Esophagus muscularis mucosa (tissue), 4 donors: ENCODE data around the gene ATP1A2.

Source experiments
- EP300 ChIP-seq: sonication (generic); formaldehyde crosslinking; IDR thresholded peaks from one replicate; pipeline ENCODE4 v1.6.1; 2017; ENCODE audit warnings: antibody characterized with exemption
- POLR2AphosphoS5 ChIP-seq, 2 donors: sonication (generic); formaldehyde crosslinking; IDR thresholded peaks; one replicate each; pipeline ENCODE4 v1.6.1; 2017; ENCODE audit warnings: antibody characterized with exemption in 2 of 2
- TF ChIP-seq, protein P1 (sequence below), 3 experiments: fragments of 200-600 bp in 2 of 3; fragments of 450-650 bp in 1 of 3; sonication (generic) in 2 of 3; IDR thresholded peaks; one replicate each; pipeline ENCODE4 v1.5.1; 2017 to 2019; ENCODE audit warnings: antibody characterized with exemption in 3 of 3, mild to moderate bottlenecking in 2 of 3, moderate library complexity in 1 of 3

GRCh38 chr1:160086456-160086892 lies 29.1 kb upstream of the ATP1A2 start:
- TF ChIP-seq, protein P1, sequence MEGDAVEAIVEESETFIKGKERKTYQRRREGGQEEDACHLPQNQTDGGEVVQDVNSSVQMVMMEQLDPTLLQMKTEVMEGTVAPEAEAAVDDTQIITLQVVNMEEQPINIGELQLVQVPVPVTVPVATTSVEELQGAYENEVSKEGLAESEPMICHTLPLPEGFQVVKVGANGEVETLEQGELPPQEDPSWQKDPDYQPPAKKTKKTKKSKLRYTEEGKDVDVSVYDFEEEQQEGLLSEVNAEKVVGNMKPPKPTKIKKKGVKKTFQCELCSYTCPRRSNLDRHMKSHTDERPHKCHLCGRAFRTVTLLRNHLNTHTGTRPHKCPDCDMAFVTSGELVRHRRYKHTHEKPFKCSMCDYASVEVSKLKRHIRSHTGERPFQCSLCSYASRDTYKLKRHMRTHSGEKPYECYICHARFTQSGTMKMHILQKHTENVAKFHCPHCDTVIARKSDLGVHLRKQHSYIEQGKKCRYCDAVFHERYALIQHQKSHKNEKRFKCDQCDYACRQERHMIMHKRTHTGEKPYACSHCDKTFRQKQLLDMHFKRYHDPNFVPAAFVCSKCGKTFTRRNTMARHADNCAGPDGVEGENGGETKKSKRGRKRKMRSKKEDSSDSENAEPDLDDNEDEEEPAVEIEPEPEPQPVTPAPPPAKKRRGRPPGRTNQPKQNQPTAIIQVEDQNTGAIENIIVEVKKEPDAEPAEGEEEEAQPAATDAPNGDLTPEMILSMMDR (IDR thresholded peaks at IDR 0.05), result no peak
- TF ChIP-seq POLR2AphosphoS5 (IDR thresholded peaks at IDR 0.05), result no peak
- no peak for TF ChIP-seq EP300
